Neural cell (in vitro differentiated cells): ENCODE measurements around the gene KCNJ10. TPM values are rescaled to one million over a fixed set of nuclear protein-coding genes. Genes with fewer than 3 reads are reported as not detected.

ENCODE experiments used
- H2AFZ ChIP-seq: fragments of 200-600, 300-800 bp; sonication (generic), shearing (Covaris generic); 2 replicates; pipeline ENCODE4 v1.6.0; 2014; ENCODE audit warnings: low read depth, mild to moderate bottlenecking, antibody characterized with exemption, low read length, moderate library complexity
- H3F3A ChIP-seq: fragments of 200-600 bp; shearing (Covaris generic); 2 replicates; pipeline ENCODE4 v1.6.1; 2016; ENCODE audit warnings: mild to moderate bottlenecking, moderate library complexity, mixed read lengths, antibody characterized with exemption, low read length; ENCODE audit not compliant: insufficient read depth, poor library complexity, severe bottlenecking
- H3K27ac ChIP-seq: fragments of 200-600, 300-800 bp; sonication (generic), shearing (Covaris generic); 2 replicates; pipeline ENCODE4 v1.5.1; 2014; ENCODE audit warnings: mild to moderate bottlenecking, low read length, moderate library complexity
- H3K27me3 ChIP-seq: fragments of 300-800, 200-600 bp; sonication (generic), shearing (Covaris generic); 2 replicates; pipeline ENCODE4 v1.6.0; 2014; ENCODE audit warnings: mild to moderate bottlenecking, low read depth, low read length, moderate library complexity; ENCODE audit not compliant: insufficient read depth
- H3K36me3 ChIP-seq: fragments of 300-800, 200-600 bp; sonication (generic), shearing (Covaris generic); 2 replicates; pipeline ENCODE4 v1.5.1; 2014; ENCODE audit warnings: mild to moderate bottlenecking, antibody characterized with exemption, low read length, moderate library complexity; ENCODE audit not compliant: insufficient read depth
- H3K4me2 ChIP-seq: fragments of 300-800, 200-600 bp; sonication (generic), shearing (Covaris generic); 2 replicates; pipeline ENCODE4 v1.6.0; 2014; ENCODE audit warnings: mild to moderate bottlenecking, low read length
- H3K4me3 ChIP-seq: fragments of 300-800, 200-600 bp; sonication (generic), shearing (Covaris generic); 2 replicates; pipeline ENCODE4 v1.5.1; 2014; ENCODE audit warnings: mild to moderate bottlenecking, low read length, moderate library complexity
- H3K79me2 ChIP-seq: fragments of 200-600 bp; shearing (Covaris generic); replicated peaks from 2 replicates; pipeline ENCODE4 v1.6.0; 2014; ENCODE audit warnings: mild to moderate bottlenecking, low read length, moderate library complexity; ENCODE audit not compliant: insufficient read depth
- H3K9ac ChIP-seq: fragments of 300-800, 200-600 bp; sonication (generic), shearing (Covaris generic); 2 replicates; pipeline ENCODE4 v1.6.1; 2016; ENCODE audit warnings: mild to moderate bottlenecking, low read length, mixed read lengths
- H3K9me2 ChIP-seq: fragments of 200-600 bp; shearing (Covaris generic); 2 replicates; pipeline ENCODE4 v1.6.1; 2016; ENCODE audit warnings: mild to moderate bottlenecking, low read length, mixed read lengths; ENCODE audit not compliant: insufficient read depth
- H3K9me3 ChIP-seq: fragments of 200-600, 300-800 bp; sonication (generic), shearing (Covaris generic); 2 replicates; pipeline ENCODE4 v1.6.1; 2016; ENCODE audit warnings: mild to moderate bottlenecking, mixed run types, low read length, moderate library complexity, mixed read lengths
- H4K20me1 ChIP-seq: fragments of 200-600 bp; shearing (Covaris generic); 2 replicates; pipeline ENCODE4 v1.6.1; 2016; ENCODE audit warnings: mild to moderate bottlenecking, mixed run types; ENCODE audit not compliant: insufficient read depth
- EP300 ChIP-seq: fragments of 450-650 bp; conservative IDR thresholded peaks from 2 replicates; pipeline ENCODE4 v1.6.1; 2014; ENCODE audit warnings: antibody characterized with exemption, mild to moderate bottlenecking, moderate library complexity; ENCODE audit not compliant: poor library complexity, severe bottlenecking
- EZH2 ChIP-seq: fragments of 200-600, 300-800 bp; shearing (Covaris generic), sonication (generic); IDR thresholded peaks from 2 replicates; pipeline ENCODE4 v1.6.1; 2014; ENCODE audit warnings: antibody characterized with exemption, low read length, borderline replicate concordance, mild to moderate bottlenecking; ENCODE audit not compliant: insufficient read depth, poor library complexity, severe bottlenecking
- MXI1 ChIP-seq: fragments of 450-650 bp; conservative IDR thresholded peaks from 2 replicates; pipeline ENCODE4 v1.6.1; 2014; ENCODE audit warnings: antibody characterized with exemption, mild to moderate bottlenecking; ENCODE audit not compliant: poor library complexity, severe bottlenecking
- POLR2AphosphoS5 ChIP-seq: IDR thresholded peaks from 2 replicates; pipeline ENCODE4 v1.6.1; 2012
- RAD21 ChIP-seq: fragments of 450-650 bp; conservative IDR thresholded peaks from 2 replicates; pipeline ENCODE4 v1.6.1; 2014; ENCODE audit warnings: antibody characterized with exemption, mild to moderate bottlenecking, moderate library complexity
- SMC3 ChIP-seq: fragments of 450-650 bp; conservative IDR thresholded peaks from 2 replicates; pipeline ENCODE4 v1.6.1; 2014; ENCODE audit warnings: antibody characterized with exemption, mild to moderate bottlenecking, moderate library complexity; ENCODE audit not compliant: poor library complexity
- TAF1 ChIP-seq: IDR thresholded peaks from 2 replicates; pipeline ENCODE4 v1.6.1; 2012; ENCODE audit warnings: low read depth
- polyA plus RNA-seq: library from polyadenylated mRNA; depleted of rRNA; stranded (reverse); fragments of >200 nt; gene quantifications from 2 replicates; pipeline ENCODE4 v1.2.3, GENCODE V29; 2014
- TF ChIP-seq, protein P1 (sequence below): fragments of 450-650 bp; IDR thresholded peaks from 2 replicates; pipeline ENCODE4 v1.5.1; 2014; ENCODE audit warnings: antibody characterized with exemption, mild to moderate bottlenecking, moderate library complexity; ENCODE audit not compliant: poor library complexity, severe bottlenecking
- TF ChIP-seq, protein P2 (sequence below): IDR thresholded peaks from 2 replicates; pipeline ENCODE4 v1.6.1; 2012; ENCODE audit warnings: borderline replicate concordance

KCNJ10 gene
- polyA plus RNA-seq, 1 donor from 2014 or later, result not detected

DNA sequence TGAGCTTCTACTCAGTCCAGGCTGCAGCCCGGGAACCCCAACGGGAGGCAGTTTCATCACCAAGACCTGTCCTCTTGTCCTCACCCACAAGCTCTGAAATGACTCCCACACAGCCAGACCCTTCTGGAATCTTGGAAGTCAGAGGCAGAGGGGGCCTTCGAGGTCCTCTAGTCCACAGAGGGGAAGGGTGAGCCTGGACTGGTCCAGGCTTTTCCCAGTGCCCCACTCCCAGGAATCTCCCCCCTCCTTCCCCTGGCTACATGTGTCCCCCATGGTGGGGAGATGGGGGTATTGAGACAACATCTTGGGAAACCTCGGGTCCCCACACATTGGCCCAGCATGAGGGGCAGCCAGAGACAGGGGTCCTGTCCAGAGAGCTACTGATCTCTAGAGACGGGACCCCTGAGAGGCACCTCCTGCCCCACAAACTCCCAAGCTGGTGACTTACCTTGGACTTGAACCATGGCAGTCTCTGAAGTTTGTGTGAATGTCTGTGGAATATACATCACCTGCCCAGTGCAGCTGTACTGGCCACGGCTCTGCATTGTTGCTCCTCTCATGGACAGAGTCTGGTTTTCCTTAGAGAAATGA, 96.5 kb downstream of the KCNJ10 start:
- Histone ChIP-seq H2AFZ (no peak overlapping the region), H3K9me2 (no peaks in the 10 kb centered on the region), H3K4me3 (no peak overlapping the region), H3K4me2 (no peak overlapping the region), H3K27ac (no peak overlapping the region), H3K9me3 (no peaks in the 10 kb centered on the region), H3K36me3 (no peaks in the 10 kb centered on the region), H3K27me3 (no peaks in the 10 kb centered on the region), H3K9ac (no peak overlapping the region), H4K20me1 (no peaks in the 10 kb centered on the region), H3F3A (no peaks in the 10 kb centered on the region), H3K79me2 (no peaks in the 10 kb centered on the region)
- TF ChIP-seq, protein P1, sequence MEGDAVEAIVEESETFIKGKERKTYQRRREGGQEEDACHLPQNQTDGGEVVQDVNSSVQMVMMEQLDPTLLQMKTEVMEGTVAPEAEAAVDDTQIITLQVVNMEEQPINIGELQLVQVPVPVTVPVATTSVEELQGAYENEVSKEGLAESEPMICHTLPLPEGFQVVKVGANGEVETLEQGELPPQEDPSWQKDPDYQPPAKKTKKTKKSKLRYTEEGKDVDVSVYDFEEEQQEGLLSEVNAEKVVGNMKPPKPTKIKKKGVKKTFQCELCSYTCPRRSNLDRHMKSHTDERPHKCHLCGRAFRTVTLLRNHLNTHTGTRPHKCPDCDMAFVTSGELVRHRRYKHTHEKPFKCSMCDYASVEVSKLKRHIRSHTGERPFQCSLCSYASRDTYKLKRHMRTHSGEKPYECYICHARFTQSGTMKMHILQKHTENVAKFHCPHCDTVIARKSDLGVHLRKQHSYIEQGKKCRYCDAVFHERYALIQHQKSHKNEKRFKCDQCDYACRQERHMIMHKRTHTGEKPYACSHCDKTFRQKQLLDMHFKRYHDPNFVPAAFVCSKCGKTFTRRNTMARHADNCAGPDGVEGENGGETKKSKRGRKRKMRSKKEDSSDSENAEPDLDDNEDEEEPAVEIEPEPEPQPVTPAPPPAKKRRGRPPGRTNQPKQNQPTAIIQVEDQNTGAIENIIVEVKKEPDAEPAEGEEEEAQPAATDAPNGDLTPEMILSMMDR, result no peak
- no peak for TF ChIP-seq POLR2AphosphoS5
- no peak for TF ChIP-seq EP300
- no peak for TF ChIP-seq RAD21
- no peak for TF ChIP-seq TAF1
- TF ChIP-seq, protein P2, sequence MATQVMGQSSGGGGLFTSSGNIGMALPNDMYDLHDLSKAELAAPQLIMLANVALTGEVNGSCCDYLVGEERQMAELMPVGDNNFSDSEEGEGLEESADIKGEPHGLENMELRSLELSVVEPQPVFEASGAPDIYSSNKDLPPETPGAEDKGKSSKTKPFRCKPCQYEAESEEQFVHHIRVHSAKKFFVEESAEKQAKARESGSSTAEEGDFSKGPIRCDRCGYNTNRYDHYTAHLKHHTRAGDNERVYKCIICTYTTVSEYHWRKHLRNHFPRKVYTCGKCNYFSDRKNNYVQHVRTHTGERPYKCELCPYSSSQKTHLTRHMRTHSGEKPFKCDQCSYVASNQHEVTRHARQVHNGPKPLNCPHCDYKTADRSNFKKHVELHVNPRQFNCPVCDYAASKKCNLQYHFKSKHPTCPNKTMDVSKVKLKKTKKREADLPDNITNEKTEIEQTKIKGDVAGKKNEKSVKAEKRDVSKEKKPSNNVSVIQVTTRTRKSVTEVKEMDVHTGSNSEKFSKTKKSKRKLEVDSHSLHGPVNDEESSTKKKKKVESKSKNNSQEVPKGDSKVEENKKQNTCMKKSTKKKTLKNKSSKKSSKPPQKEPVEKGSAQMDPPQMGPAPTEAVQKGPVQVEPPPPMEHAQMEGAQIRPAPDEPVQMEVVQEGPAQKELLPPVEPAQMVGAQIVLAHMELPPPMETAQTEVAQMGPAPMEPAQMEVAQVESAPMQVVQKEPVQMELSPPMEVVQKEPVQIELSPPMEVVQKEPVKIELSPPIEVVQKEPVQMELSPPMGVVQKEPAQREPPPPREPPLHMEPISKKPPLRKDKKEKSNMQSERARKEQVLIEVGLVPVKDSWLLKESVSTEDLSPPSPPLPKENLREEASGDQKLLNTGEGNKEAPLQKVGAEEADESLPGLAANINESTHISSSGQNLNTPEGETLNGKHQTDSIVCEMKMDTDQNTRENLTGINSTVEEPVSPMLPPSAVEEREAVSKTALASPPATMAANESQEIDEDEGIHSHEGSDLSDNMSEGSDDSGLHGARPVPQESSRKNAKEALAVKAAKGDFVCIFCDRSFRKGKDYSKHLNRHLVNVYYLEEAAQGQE, result no peak
- no peak for TF ChIP-seq EZH2
- no peak for TF ChIP-seq SMC3
- TF ChIP-seq MXI1, result no peak

DNA sequence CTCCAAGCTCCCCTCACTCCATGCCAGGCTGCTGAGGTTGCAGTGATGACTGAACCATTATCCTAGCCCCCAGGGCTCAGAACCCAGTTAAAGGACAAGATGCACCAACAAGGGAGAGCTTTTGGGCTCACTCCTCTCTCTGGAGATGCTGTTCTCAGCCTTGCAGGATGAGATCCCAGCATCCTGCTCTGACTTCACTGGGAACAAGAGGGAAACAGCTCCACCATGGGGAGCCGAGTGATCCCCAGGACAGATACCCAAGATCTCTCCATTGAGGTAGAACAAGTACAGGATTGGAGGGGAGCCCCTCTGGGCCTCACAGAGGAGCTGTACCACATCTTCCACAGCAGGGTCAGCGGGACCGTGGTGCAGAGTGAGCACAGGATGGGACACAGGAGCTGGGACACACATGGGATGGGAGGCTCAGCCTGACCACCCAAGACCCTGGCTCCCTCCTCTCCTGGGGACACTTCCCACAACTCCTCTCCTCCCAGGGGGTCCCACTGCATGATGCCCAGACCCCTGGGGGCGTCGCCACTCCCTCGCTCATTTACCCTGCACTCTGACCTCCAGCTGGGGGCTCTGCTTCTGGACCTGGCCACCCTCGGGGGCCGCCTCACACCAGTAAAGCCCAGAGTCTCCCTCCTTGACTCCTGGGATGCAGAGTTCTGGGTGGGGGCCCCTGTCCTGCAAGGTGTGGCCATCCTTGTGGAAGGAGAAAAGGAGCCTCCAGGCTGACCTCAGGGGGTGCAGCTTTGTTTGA, 97.3 kb downstream of the KCNJ10 start:
- Histone ChIP-seq H3K9me2 (no peaks in the 10 kb centered on the region), H2AFZ (no peak overlapping the region), H3K27ac (no peak overlapping the region), H3K9me3 (no peaks in the 10 kb centered on the region), H3F3A (no peaks in the 10 kb centered on the region), H3K4me2 (no peak overlapping the region), H3K4me3 (no peak overlapping the region), H3K9ac (no peak overlapping the region), H4K20me1 (no peaks in the 10 kb centered on the region), H3K36me3 (no peaks in the 10 kb centered on the region), H3K79me2 (no peaks in the 10 kb centered on the region), H3K27me3 (no peaks in the 10 kb centered on the region)
- TF ChIP-seq EP300 (no peak), MXI1 (no peak), POLR2AphosphoS5 (no peak), SMC3 (no peak), EZH2 (no peak), TAF1 (no peak), RAD21 (no peak)
- TF ChIP-seq, protein P1, result no peak
- TF ChIP-seq, protein P2, result no peak
